Neural progenitor cell (in vitro differentiated cells): ENCODE results near the gene C12orf75. TPM values are rescaled to one million over a fixed set of nuclear protein-coding genes. Genes with fewer than 3 reads are reported as not detected.

Source experiments
- DNase-seq: peaks from one replicate; pipeline ENCODE4 v3.0.0-alpha.2; 2016; ENCODE audit warnings: low spot score
- H2AFZ ChIP-seq: fragments of 200-600 bp; sonication (generic); replicated peaks from 2 replicates; pipeline ENCODE4 v1.6.1; 2016; ENCODE audit warnings: antibody characterized with exemption
- H3F3A ChIP-seq: fragments of 200-600 bp; sonication (generic); 2 replicates; pipeline ENCODE4 v1.6.1; 2016; ENCODE audit warnings: antibody characterized with exemption, low read depth
- H3K27ac ChIP-seq: fragments of 200-600 bp; sonication (generic); 2 replicates; pipeline ENCODE4 v1.5.1; 2016; ENCODE audit warnings: mild to moderate bottlenecking
- H3K27me3 ChIP-seq: fragments of 200-600 bp; sonication (generic); 2 replicates; pipeline ENCODE4 v1.6.1; 2016; ENCODE audit warnings: mild to moderate bottlenecking, moderate library complexity
- H3K36me3 ChIP-seq: fragments of 200-600 bp; sonication (generic); 2 replicates; pipeline ENCODE4 v1.5.1; 2016
- H3K4me1 ChIP-seq: fragments of 200-600 bp; sonication (generic); 2 replicates; pipeline ENCODE4 v1.6.1; 2016; ENCODE audit warnings: mixed run types
- H3K4me2 ChIP-seq: fragments of 200-600 bp; sonication (generic); 2 replicates; pipeline ENCODE4 v1.6.1; 2016
- H3K4me3 ChIP-seq: fragments of 200-600 bp; sonication (generic); 2 replicates; pipeline ENCODE4 v1.5.1; 2016
- H3K79me2 ChIP-seq: fragments of 200-600 bp; sonication (generic); 2 replicates; pipeline ENCODE4 v1.6.1; 2016; ENCODE audit warnings: low read depth
- H3K9ac ChIP-seq: fragments of 200-600 bp; sonication (generic); 2 replicates; pipeline ENCODE4 v1.6.1; 2016
- H3K9me3 ChIP-seq: fragments of 200-600 bp; sonication (generic); 2 replicates; pipeline ENCODE4 v1.5.1; 2016; ENCODE audit warnings: low read depth
- H4K20me1 ChIP-seq: fragments of 200-600 bp; sonication (generic); 2 replicates; pipeline ENCODE4 v1.6.1; 2016; ENCODE audit warnings: low read depth
- H3K27ac Mint-ChIP-seq: 3 replicates; pipeline ENCODE4 v1.8.0; 2021; ENCODE audit warnings: mixed read lengths
- H3K27me3 Mint-ChIP-seq: 2 replicates; pipeline ENCODE4 v1.8.0; 2022; ENCODE audit warnings: low read depth, mild to moderate bottlenecking, inconsistent platforms, moderate library complexity, mixed read lengths; ENCODE audit not compliant: insufficient read depth
- H3K36me3 Mint-ChIP-seq: 3 replicates; pipeline ENCODE4 v1.8.0; 2021; ENCODE audit warnings: mixed read lengths
- H3K4me1 Mint-ChIP-seq: 3 replicates; pipeline ENCODE4 v1.8.0; 2021; ENCODE audit warnings: mixed read lengths
- H3K4me3 Mint-ChIP-seq: 3 replicates; pipeline ENCODE4 v1.8.0; 2021; ENCODE audit warnings: mild to moderate bottlenecking, moderate library complexity, mixed read lengths
- H3K9me3 Mint-ChIP-seq: 3 replicates; pipeline ENCODE4 v1.8.0; 2020; ENCODE audit warnings: mixed read lengths
- CTCF ChIP-seq: fragments of 200-600 bp; sonication (generic); IDR thresholded peaks from 2 replicates; pipeline ENCODE4 v1.5.1; 2017; ENCODE audit warnings: antibody characterized with exemption, mild to moderate bottlenecking
- EZH2 ChIP-seq: fragments of 200-600 bp; sonication (generic); IDR thresholded peaks from 2 replicates; pipeline ENCODE4 v1.6.1; 2017; ENCODE audit warnings: antibody characterized with exemption, mild to moderate bottlenecking, moderate library complexity
- EZH2phosphoT487 ChIP-seq: fragments of 200-600 bp; sonication (generic); IDR thresholded peaks from 2 replicates; pipeline ENCODE4 v1.6.1; 2017; ENCODE audit warnings: antibody characterized with exemption
- total RNA-seq: library from RNA; depleted of rRNA; stranded (reverse); fragments of >200 nt; gene quantifications from 2 replicates; pipeline ENCODE4 v1.2.3, GENCODE V29; 2015; ENCODE audit warnings: low replicate concordance

C12orf75 gene
- total RNA-seq: 32.7 and 59.9 TPM in 2 replicates

GRCh38 chr12:105330283-105330930, at the start of gene C12orf75:
TSS of gene C12orf75 (plus strand) at chr12:105330691. CDS start at chr12:105330892, 201 bp downstream.
- no peak for TF ChIP-seq EZH2
- TF ChIP-seq EZH2phosphoT487: no peak
- TF ChIP-seq CTCF: no peak
- no peak within 1 kb of the TSS for H3K27ac ChIP-seq

GRCh38 chr12:105280966-105281693, 49.4 kb upstream of the C12orf75 start:
- TF ChIP-seq EZH2phosphoT487 (no peak), EZH2 (no peak), CTCF (no peak)
- Histone ChIP-seq H3F3A (no peaks in the 10 kb centered on the region), H3K79me2 (no peaks in the 10 kb centered on the region), H3K4me3 (no peak overlapping the region), H3K27ac (no peak overlapping the region), H3K4me2 (no peak overlapping the region), H3K4me1 (no peaks in the 10 kb centered on the region), H4K20me1 (no peaks in the 10 kb centered on the region), H3K27me3 (no peaks in the 10 kb centered on the region), H3K36me3 (no peaks in the 10 kb centered on the region), H3K9me3 (no peaks in the 10 kb centered on the region), H2AFZ (no peak overlapping the region), H3K9ac (no peak overlapping the region)
- H3K36me3 Mint-ChIP-seq: no peaks in the 10 kb centered on the region
- no peak overlapping the region for H3K4me3 Mint-ChIP-seq
- no peak for DNase-seq
- peaks cover 6% of the 10 kb centered on the region for H3K27me3 Mint-ChIP-seq
- H3K4me1 Mint-ChIP-seq: no peaks in the 10 kb centered on the region
- H3K9me3 Mint-ChIP-seq: no peaks in the 10 kb centered on the region
- H3K27ac Mint-ChIP-seq: no peak overlapping the region

More at GRCh38 chr12:105330283-105330930, at the start of gene C12orf75:
- peak; percentile 93 for DNase-seq
- no peak within 1 kb of the TSS for H3K9ac ChIP-seq
- peak within 1 kb of the TSS; percentile 97 for H2AFZ ChIP-seq
- no peaks in the 10 kb centered on the region for H3K9me3 Mint-ChIP-seq
- H3K4me1 Mint-ChIP-seq: peaks cover 30% of the 10 kb centered on the region
- H3K4me3 Mint-ChIP-seq: peak within 1 kb of the TSS; percentile 94
- peaks cover 22% of the 10 kb centered on the region for H3K79me2 ChIP-seq
- H3F3A ChIP-seq: no peaks in the 10 kb centered on the region
- H3K27ac Mint-ChIP-seq: no peak within 1 kb of the TSS
- H3K36me3 ChIP-seq: no peaks in the 10 kb centered on the region
- no peaks in the 10 kb centered on the region for H3K36me3 Mint-ChIP-seq
- H3K4me3 ChIP-seq: peak within 1 kb of the TSS; percentile 59
- no peaks in the 10 kb centered on the region for H3K9me3 ChIP-seq
- H3K27me3 Mint-ChIP-seq: no peaks in the 10 kb centered on the region
- H3K4me2 ChIP-seq: peak within 1 kb of the TSS; percentile 87
- H3K4me1 ChIP-seq: peaks cover 10% of the 10 kb centered on the region
- peaks cover 12% of the 10 kb centered on the region for H4K20me1 ChIP-seq
- peaks cover 47% of the 10 kb centered on the region for H3K27me3 ChIP-seq

- no peaks in the 10 kb centered on the region for H3F3A ChIP-seq
- no peaks in the 10 kb centered on the region for H3K4me1 ChIP-seq
- H3K4me3 ChIP-seq: no peak overlapping the region
- no peak overlapping the region for H3K4me2 ChIP-seq
- H3K79me2 ChIP-seq: no peaks in the 10 kb centered on the region
- H3K27me3 ChIP-seq: no peaks in the 10 kb centered on the region
- no peaks in the 10 kb centered on the region for H3K36me3 ChIP-seq
- Mint-ChIP-seq H3K36me3 (no peaks in the 10 kb centered on the region), H3K27me3 (peaks cover 4% of the 10 kb centered on the region), H3K27ac (no peak overlapping the region), H3K9me3 (no peaks in the 10 kb centered on the region), H3K4me3 (no peak overlapping the region), H3K4me1 (no peaks in the 10 kb centered on the region)
- H2AFZ ChIP-seq: no peak overlapping the region
- no peak overlapping the region for H3K9ac ChIP-seq
- H4K20me1 ChIP-seq: no peaks in the 10 kb centered on the region
- H3K9me3 ChIP-seq: no peaks in the 10 kb centered on the region
- DNase-seq: no peak
- no peak for TF ChIP-seq CTCF
- TF ChIP-seq EZH2phosphoT487: no peak
- no peak for TF ChIP-seq EZH2
- H3K27ac ChIP-seq: no peak overlapping the region
Measured at GRCh38 chr12:105281694-105282049, 48.8 kb upstream of the C12orf75 start.
